ENCODE results near the gene ZDHHC22.
A peak's percentile ranks its signal among the peaks of the same experiment; 100 is the strongest.

ZDHHC22 gene

DNA sequence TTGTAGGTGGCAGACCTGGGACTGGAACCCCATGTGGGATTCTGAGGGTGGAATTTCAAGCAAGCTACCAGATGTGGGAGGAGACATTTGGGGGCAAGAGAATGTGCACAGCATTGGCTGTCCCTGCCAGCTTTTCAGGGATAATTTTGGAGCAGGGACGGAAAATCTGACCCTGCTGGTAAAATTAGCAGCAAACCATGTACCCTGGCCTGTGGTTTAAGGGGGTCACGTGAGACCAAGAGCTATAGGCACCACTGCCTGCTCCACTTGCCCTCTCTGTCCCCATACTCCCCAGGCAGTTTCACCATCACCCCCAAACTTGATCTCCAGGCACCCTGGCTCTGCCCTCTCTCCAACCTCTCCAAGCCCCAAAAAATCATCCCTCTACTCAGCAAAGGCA, 13.5 kb upstream of the ZDHHC22 start:
- DNase-seq = no peak

DNA sequence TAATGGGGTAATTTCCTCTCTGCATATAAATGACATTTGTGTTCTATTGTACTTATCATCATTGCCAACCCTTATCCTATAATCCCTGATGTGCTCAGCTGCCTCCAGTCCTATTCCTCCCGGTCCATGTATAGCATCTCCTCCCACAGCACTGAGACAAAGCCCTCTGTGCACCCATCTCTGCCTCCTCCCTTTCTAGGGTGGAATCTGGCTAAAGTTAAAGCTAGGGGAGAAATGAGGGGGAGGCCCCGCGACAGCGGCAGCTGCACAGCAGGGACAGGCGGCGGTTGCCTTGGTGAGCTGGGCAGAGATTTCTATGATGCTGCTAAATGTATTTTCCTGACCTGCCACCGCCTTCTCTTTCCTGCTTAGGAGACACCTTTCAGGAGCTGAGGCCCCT, 12.8 kb upstream of the ZDHHC22 start:
- no peak for DNase-seq

DNA sequence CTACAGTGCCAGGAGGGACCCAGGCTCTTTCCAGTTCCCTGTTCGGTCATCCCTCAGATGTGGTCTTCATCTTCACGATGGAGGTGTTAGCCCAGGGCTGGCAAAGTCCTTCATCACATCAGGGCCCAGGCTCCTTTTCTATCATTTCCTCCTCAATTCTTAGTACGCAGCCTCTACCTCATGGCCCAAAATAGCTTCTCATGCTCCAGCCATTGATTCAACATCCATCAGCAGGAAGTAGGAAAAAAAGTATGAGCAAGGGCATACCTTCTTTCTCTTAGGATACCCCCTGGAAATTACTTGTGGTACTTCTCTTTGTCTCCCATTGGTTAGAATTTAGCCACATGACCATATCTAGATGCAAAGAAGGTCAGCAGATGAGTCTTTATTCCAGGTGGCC, 12.2 kb upstream of the ZDHHC22 start:
- no peak for DNase-seq

DNA sequence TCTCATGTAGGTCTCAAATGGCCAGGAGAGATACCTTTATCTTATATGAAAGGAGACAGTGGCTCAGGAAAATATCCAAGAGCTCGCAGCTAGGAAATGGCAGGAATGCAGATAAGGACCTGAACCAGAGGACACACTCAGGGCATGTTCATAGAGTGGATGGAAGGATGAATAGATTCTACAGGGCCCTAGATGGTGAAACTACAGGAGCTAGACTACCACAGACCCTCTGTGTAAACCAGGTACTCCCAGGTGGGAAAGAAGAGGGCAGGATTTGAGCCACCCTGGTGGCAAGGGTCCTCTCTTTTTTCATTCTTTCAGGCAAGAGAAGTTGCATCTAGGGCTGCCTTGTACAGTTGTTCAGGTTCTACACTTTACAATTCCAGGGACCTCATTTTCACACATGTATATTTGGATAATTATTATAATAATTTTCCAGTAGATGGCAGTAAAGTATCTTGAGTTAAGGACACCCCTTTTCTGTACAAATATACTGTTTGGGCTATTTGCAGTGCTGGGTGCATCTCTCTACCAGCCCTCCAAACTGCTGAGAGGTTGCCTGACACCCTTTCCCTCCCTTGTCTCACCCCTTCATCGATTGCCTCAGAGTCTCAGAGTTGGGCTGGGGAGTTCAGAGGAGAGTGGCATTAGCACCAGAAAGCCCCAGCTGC, 10.5 kb upstream of the ZDHHC22 start:
- peak; percentile 29 for DNase-seq

DNA sequence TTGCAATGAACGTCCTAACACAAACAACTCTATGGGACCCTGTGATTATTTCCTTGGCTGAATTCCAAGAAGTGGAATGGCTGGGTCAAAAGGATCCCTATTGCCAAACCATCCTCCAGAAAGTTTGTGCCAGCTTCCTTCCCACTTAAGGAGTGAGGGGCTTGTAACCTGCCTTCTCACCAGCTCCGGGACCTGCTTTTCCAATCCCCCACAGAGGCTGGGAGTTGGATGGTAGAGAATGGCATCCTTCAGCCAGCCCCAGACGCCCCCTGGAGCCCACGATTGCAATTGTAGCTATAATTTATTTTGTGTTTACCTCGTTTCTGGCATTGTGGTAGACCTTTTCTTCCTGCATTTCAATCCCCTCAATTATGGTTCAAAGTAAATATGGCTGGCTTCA, 9.7 kb upstream of the ZDHHC22 start:
- no peak for DNase-seq

DNA sequence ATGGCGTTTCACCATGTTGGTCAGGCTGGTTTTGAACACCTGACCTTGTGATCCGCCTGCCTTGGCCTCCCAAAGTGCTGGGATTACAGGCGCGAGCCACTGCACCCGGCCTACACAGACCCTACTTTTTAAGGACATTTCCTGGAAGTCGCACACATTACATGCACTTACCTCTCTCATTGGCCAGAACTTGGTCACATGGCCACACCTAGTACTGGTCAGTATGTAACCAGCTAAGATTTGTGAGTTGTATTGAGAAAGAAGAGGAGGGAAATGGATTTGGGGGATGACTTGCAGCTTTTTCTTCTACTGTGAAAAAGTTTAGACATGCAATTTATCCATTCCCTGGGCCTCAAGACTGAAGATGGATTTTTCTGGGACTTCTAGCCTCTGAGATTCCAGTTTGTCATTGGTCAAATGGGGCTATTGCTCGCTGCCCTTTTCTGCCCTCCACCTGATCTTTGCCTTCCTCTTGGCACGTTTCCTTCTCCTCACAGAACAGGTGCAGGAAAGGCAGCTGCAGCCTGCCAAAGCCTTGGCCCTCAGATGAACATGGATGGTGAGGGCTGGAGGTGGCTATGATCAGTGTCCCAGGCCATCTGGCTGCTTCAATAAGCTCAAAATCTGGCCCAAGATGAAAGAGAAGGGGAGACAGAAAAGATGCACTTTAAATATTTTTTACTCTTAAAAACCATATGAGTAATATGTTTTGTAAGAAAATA, 7.1 kb upstream of the ZDHHC22 start:
- no peak for DNase-seq

DNA sequence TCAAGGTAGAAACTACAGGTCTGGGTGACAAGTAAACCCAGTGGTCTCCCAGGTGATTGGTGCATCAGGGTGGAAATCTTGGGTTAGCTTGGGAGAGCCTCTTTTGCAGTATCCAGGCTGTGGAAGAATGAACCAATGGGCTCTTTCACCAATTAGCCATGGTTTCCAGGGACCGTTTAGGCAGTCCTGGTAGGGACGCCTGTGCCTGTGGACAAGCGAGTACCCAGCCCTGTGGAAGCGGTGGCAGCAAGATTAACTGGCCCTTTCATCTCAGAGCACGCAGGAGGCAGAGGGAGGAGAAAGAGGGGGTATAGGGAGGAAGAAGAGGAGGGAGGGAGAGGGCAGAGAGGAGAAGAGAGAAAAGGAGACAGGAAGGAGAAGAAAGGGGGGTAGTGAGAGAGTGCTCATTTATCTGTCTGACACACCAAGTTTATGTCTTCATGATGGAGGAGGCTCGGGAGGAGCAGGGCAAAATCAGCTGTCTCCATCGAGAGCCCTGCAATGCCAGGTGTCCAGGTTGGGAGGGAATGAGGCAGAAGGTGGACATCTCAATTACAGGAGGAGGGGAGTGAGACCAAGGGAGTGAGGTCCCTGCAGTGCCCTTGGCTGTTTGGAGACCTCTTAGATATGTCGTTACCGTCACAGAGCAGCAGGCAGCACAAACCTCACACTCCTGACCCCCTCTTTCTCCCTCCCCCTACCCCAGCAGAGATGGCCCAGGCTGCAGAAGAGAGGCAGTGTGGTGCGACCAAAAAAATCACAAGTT, 4.6 kb upstream of the ZDHHC22 start:
- DNase-seq = no peak

DNA sequence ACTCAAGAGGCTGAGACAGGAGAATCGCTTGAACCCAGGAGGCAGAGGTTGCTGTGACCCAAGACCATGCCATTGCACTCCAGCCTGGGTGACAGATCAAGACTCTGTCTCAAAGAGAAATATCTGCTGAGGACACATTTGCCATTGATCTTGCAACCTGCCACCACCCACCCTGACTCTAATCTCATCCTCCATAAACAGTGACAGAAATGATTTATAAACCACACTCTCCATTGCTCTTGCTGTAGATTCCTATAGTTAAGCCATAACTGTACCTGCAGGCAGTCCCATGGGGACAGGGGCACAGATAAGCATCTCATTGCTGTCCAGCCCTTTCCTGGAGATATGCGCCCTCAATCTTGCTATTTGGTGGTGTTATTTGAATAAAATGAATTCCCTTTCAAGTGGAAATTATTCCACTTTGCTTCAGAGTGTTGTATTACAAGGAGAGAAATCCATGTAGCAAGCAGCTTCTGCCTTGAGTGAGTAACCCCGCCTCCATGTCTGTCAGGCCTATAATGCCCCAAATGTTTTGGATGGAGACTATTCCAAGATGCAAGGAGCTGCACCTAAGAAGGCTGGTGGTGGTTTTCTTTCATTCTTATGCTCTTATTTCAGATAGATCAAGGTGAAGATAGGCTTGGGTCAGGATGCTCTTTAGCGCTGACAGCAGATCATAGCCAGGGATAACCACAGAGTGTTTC, 3.0 kb upstream of the ZDHHC22 start:
- no peak for DNase-seq

DNA sequence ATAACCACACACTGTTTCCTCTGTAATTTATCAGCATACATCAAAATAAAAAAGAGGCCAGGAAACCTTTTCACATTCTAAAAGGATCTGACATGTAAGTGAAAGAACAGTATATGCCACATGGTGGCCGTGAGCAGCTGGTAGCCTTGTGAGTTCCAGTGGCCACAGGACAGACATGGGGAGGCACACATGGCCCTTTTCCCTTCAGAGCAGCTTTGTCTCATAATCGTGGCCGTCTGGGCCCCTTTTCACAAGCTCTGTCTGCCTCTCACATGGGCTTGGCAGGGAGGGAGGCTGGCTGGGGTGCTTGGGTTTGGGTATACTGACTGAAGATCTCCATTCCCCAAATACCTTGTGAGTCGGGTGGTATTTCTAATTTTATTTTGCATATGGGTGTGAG, 1.5 kb upstream of the ZDHHC22 start:
- DNase-seq = no peak

DNA sequence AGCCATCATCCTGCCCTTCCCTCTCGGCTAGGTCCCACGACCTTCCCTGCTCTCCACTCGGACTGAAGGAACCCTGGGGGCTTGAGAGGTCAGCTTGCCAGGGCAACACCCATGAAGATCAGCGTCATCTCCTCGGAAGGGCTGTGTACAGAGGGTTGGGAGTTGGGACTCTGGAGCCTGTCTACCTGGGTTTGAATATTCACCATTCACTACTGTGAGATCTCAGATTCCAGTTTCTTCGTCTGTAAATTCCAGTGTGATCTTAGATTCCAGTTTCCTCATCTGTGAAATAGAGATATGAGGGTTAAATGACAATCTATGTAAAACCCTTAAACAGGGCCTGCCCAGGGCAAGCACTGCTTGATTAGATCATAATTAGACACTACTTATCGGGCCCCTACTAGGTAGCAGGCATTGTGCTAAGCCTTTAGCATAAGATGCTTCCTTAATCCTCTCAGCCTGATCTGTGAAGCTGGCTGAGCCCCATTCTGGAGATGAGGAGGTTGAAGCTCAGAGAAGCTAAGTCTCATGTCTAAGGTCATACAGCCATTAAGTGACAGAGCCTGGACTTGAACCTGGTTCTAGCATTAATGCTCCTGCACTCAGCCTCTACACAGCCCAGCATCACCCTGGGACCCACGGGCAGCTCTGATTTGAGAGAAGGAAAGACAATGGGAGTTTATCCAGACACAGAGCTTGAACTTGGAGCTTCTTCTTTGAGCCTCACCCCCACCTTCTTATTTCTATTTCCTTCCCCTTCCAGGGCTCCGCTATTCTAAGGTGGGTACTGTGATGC, 612 bp upstream of the ZDHHC22 start:
- no peak for DNase-seq

DNA sequence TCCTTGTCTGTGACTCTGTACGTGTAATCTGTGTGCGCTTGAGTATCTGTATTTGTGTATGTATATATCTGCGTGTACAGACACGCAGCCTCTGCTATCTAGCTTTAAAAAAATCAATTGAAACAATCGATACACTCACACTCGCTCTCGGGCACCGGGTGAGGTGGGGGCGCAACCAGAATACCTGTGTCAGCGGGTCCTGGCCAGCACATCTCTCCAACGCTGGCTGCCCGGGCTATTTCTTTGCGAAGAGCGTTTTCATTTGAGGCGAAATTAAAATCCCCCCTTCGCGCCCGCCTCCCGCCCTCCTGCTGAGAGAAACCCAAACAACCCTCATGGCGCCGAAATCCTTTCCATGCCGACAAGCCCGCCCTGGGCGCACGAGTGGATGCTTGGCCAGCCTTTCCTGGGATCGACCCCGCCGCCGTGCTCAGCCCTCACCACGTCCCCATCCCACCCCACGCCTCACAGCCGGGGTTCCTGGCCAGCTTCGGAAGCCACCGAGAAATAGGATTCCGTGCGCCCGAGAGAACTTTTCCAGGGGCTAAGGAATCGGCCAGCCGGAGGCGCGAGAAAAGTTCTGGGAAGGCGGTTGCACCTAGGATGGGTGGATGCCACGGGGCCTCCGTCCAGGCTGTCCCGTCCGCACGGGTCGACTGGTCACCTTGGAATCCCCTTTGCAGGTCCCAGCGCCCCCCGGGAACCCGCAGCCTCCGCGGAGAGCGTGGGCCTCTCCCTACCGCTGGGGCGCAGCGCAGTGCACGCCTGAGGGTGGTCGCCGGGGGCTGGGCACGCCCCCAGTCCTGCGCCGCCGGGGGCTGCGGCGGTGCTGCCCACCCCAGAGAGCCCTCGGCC, 1.0 kb downstream of the ZDHHC22 start:
- no peak for DNase-seq

DNA sequence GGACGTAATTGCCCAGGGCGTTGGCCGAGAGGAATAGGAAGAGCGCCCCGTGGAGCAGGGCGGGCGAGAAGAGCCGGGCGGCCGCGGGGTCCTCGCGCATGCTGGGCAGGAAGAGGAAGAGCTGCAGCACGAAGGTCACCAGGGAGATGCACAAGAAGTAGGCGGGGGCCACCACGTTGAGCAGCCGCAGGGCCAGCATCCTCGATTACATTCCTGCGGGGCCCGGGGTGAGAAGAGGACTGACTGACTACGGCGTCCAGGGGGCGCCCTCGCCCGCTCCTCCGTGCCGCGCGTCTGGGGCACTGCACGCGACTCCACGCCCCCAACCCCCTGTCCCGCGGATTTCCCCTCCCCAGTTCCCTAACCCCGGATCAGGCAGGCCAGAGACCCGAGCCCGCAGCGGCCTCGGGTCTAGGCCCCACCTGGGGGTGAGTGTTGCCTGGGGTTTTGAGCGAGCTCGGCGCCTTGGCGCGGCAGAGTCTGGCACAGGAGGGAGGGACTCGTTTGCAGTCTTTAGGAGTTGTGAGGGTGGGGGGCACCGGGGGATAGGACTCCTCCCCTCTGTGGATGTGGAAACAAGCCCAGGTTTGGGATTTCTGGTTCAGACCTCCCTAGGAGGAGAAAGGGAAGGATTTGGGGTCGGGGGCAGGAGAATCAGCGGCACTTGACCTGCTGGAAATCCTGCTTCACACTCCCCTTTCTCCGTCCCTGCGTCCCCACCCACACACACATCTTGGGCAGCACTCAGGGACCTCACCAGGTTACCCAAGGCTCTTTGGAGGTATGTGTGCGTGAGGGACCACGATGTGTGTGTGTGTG, 1.8 kb downstream of the ZDHHC22 start:
- DNase-seq = peak; percentile 64

DNA sequence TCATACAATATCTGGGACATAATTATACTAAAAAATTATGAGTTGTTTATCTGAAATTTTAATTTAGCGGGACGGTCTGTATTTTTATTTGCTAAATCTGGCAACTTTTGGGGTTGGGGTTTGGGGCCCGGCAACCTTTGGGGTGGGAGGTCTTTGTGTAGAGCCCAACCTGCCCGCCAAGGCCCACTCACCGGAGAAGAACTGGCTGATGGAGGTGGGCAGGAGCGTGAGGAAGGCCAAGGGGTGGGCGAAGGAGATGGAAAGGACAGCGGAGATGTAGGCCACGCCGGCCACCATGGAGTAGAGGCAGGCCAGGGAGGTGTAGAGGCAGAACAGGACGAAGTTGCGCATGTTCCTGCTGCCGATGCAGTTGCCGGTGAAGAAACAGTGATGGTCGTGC, 2.6 kb downstream of the ZDHHC22 start:
- no peak for DNase-seq

DNA sequence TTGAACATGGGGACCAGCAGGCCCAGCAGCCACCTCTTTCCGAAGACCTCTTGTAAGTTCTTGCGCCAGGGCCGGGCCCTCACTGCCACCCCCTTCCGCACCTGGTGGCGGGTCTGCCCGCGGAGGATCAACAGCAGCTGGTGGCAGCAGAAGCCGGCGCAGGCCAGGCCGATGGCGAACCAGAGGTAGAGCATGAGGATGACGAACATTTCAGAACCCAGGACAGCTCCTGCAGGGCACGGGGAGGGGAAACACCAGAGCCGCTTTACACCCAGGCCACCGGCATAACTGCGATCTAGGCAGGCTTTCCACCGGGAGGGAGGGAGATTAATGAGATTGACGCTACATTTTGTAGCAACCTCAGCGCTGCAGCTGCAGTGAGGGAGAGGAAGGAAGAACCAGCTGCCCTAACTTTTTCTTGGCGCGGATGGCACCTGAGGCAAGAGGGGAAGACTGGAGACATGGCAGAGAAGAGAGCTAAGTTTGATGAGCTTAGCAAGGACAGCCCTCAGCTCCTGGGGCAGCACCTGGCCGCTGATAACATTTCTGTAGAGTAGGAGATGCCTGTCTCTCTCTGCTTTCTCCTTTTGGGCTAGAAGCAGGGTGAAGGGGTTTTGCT, 7.8 kb downstream of the ZDHHC22 start:
- peak; percentile 63 for DNase-seq

DNA sequence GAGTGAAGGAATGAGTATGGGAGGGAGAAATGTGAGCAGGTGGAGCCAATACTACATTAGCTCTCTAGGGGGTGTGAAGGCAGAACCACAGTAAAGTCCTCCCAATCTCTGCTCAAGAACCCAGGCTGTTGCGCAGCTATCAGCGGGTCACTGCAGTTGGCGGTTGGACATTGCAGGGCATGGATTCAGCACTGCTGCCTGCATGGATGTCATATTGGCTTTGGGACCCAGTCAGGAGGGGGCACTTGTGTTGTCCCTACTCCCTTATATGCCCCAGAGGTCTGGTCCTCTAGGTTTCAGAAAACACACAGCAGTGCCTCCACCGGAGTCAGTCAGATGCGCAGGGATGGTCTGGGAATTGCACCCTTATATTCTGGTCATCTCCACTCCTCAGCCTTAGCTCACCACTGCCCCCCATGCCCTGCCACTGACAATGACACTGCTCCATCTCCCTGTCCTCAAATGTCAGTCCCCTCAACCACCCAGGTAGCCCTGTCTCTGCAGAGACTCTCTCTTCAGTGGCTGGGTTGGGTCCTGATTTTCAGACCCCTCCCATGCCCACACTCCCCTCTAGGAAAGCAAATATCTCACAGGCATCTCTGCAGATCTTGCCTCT, 9.6 kb downstream of the ZDHHC22 start:
- DNase-seq = no peak

DNA sequence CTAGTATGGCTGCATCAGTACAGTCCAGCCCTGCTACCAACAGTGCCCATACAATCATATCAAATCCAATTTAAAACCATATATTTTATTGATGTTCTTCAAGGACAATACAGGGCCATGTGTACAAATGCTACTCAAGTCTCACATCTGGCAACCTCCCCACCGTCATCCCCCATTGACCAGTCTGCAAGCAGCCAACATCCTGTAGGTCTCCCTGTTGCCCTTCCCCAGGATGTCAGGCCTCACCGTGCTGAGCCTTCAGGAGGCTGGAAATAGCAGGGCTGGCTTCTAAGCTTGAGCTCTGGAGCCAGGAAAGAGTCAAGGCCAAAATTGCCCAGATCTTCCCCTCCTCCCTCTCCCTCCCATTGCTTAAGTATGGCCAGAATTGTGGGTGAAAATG, 10.4 kb downstream of the ZDHHC22 start:
- no peak for DNase-seq

DNA sequence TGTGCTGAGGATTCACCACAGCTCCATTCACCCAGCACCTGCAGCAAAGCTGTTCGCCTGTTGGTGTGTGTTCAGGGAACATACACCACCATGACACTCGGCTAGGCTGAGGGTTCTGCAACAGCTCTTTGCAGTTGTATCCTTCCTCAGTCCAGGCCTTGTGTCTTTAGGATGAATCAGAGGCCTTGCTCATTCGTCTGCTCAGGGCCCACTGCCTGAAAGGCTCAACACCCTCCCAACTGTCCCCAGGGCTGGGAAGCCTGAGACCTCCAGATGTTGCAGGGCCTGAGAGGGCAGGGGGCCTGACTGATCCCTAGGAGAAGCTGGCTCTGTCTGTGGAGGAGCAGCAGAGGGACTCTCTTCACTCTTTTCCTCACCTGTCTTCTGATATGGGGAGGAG, 11.2 kb downstream of the ZDHHC22 start:
- no peak for DNase-seq

DNA sequence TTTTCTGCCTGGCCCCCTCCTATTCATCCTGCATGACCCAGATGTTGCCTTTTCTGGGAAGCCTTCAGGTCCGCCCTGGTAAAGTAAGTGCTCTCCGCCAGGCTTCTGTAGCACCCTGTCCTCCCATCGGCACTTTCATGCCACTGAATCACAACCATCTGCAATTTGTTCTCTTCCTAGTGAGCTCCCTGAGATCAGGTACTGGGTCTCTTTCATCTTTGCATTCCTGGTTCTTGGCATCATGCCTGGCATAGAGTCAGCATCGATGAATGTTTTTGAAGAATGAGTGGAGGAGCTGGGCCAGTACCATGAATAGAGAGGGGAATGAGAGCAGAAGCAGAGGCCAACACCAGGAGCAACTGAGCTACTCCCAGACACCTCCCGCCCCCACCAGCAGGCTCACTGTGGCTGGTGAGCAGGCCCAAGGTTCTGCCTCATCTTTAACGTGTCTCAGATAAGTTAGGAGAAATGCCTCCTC, 13.1 kb downstream of the ZDHHC22 start:
- no peak for DNase-seq

DNA sequence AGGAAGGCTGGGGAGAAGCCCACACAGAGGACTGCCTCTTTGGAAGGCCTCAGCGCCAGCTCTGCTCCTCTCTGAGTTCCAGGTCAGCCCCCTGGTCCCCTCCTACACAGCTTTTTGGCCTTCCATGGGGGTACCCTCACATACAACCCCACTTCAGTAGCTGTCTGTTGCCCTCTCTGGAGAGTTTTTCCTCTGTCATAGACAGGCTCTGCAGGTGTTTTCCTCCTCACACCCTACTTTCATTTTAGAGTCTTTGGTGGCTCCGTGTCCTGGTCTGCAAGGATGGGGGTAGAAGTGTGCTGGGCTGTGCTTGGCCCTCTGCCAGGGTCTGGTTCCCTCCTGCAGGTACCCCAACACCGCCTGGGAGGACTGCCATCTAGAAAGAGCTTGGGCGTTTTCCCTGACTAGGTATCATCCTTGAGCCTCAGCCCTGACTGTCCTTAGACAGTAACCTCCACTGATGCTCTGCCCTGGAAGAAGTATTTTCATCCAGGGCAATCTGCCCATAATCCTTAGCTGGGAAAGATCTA, 15.1 kb downstream of the ZDHHC22 start:
- no peak for DNase-seq
